GM21381 (cell line): ENCODE data around the gene CFL1.
"Not testable (repeated sequence)": the region's sequence is repeated elsewhere in the genome, so short reads cannot be mapped to it uniquely, and the experiment has no call there.

Source experiments
- ATAC-seq: cut with Tn5 transposase; IDR thresholded peaks from one replicate; pipeline ENCODE4 v1.9.1; 2021; ENCODE audit warnings: mild to moderate bottlenecking, moderate library complexity; ENCODE audit not compliant: unreplicated experiment

The CFL1 gene

DNA sequence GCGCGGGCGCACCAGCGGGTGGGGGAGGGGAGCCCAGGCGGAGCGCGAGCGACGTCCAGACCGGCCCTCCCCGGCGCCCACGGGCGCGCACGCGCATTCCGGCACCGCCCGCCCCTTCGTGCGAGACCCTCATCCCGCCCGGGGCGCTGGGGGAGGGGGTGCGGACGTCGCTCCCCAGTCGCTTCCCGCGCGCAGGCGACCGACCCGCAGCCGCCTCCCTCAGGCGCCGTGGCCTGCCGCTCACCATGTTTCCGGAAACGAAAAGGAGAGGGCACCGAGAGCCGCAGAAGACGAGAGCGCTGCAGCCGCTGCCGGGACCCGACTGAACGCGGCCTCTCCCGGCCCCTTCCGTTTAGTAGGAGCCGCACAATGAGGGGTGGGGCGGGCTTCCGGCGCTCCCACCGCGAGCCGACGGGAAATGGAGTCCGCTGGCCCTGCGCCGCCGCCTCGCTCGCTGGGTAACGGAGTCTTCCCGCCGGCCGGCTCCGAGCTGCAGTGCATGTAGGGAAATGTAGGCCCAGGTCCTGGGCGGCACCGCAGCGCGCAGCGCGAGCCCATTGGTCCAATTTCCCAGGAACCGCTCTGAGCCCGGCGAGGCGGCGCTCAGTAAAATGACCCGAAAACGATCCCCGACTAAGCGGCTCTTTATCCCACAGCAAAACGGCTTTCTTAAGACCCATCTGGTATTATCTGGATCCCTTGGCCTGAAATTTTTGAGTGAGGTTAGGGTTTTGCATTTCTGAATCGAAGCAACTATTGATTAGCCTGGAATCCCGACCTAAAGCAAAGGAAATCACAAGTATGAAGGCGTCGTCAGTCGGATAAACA lies at the start of gene CFL1:
TSS of gene CFL1 (minus strand) at position 328 of the 828 bp plus-strand sequence. CDS start at position 247, 81 bp downstream.
- ATAC-seq = peak; percentile 46

DNA sequence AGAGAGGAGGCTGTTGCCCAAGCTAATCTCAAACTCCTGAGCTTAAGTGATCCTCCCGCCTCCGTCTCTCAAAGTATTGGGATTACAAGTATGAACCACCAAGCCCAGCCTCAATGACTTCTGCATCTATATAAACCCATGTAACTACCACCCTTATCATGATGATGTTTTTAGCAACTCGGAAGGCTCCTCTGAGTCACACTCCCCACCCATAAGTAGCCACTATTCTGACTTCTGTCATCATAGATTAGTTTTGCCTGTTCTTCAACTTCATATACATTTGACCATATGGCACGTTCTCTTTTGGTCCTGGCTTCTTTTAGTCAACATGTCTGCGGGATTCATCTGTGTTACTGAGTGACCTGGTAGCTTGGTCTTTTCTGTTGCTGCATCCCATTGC lies 48.6 kb upstream of the CFL1 start:
- ATAC-seq = no peak

DNA sequence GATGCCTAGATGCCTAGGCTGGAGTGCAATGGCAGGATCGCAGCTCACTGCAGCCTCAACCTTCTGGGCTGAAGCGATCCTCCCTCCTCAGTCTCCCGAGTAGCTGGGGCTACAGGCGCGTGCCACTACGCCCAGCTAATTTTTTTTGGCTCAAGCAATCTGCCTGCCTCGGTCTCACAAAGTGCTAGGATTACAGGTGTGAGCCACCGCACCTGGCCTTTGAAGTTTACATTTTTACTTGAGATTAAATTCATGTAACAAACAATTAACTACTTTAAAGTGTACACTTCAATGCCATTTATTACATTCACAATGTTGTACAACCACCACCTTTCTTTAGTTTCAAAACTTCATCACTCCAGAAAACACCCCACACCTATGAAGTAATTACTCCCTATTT lies 45.7 kb upstream of the CFL1 start:
- no peak for ATAC-seq

DNA sequence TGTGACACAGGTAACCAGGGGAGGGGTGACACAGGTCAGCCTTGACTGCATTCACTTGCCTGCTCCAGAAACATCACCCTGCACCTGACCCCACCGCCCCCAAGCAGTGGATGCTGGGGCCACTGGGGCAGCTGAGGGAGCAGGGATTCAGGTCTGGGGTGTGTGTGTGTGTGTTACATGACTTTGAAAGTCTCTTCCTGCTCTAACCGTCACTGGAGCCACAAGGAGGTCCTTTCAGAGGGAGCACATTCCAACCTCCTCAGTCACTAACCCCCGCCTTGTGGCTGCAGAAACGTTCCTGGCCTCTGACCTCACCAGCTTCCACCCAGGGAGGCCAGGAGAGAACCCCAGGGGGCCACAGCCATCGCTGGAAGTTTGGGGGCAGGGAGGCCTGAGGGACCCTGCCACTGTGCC lies 45.1 kb upstream of the CFL1 start:
- ATAC-seq = no peak

DNA sequence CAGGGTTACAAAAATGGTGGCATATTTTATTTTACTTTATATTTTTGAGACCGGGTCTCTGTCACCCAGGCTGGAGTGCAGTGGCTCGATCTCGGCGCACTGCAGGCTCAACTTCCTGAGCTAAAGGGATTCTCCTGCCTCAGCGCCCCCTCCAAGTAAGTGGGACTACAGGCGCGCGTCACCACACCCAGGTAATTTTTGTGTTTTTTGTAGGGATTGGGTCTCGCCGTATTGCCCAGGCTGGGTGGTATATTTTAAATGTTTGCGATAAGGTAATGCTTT lies 42.9 kb upstream of the CFL1 start:
- no peak for ATAC-seq

DNA sequence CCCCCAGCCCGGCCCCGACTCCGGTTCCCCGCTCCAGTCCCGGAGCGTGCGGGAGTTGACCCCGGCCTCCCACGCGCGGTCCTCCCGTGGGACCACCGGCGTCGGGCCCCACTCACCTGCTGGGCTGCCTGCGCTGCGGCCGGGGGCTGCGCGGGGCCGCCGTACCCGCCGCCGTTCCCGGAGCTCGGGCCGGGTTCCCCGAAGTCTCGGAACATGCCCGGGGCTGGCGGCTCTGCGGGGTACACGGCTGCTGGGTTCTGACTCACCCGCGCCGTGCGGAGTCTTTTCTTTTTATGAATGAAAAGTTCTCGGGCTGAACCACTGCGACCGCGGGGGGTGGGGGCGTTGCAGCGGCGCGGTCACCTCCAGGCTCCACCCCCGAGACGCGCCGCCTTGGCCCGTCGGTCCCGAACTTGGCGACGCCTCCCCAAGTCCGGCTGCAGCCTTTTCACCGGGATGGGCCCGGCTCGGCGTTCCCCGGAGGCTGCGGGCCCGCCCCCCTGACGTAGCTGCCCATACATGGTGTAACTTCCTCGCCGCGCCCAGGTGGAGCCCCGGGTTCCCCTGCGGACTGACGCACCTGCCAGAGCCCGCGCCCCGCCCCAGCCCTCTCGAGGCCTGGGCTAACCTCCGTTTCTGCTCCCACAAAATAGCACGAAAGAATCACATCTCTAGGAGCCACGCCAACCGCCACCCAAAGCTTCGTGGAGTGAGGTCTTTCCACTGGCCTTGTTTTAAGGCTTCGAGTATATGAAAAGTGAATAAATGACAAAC lies 42.3 kb upstream of the CFL1 start, which contains the start of gene FOSL1:
TSS of gene FOSL1 (minus strand) at position 264 of the 774 bp plus-strand sequence. CDS start at position 215, 49 bp downstream.
- peak; percentile 73 for ATAC-seq

DNA sequence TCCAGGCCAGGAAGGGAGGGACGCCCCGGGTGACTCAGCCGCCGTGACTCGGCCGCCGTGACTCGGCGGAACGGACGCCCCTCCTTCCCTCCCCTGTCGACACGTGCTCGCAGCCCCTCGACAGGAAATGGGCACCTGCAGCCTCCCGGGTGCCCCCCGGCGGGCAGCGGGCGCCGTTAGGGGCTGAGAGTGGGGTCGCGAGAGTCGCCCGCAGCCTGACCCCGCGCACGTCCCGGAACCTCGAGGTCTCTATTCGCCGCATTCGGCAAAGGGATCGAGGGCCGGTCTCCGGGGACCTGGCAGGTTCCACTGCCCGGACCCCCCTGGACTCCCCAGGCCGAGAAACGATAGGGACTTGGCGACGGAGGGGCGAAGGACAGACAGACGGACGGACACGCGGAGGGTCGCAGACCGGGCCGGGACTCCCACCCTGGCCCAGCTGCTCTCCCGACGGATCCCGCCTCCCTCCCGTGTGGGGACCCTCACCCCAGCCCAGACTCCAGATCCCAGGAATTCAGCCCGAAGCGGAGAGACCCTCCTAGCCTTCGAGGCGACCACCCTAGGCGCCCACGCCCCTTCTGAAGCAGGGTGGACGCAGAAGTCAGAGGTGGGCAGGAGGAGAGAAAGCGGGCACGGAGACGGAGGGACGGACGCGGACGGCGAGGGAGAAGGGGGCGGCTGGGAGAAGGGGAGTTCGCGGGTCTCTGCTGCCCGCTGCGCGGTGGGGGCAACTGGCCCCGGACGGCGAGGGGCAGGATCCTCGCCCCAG lies 41.6 kb upstream of the CFL1 start:
- ATAC-seq = no peak

DNA sequence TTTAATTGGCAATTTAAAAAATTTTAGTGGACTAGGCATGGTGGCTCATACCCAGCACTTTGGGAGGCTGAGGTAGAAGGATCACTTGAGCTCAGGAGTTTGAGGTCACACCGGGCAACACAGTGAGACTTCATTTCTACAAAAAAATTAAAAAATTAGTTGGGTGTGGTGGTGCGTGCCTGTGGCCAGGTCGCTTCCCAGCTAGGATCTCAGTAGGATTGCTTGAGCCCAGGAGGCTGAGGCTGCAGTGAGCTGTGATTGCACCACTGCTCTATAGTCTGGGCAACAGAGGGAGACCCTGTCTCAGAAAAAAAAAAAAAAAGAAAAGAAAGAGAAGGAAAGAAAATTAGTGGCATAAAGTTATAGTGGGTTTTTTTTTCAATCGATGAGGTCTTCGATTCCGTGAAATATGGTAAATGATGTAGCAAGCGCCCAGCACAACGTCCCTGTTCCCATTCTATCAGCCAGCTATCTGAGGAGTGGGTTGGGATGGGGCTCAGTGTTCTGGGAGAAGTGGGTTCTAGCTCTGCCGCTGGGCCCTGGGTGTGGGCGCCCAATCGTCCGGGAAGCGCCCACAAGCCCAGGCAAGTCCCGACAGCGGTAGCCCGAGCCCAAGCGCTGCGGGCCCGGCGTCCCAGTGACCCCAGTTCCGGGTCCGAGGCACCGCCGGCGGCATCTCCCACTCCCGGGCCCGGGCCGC lies 40.8 kb upstream of the CFL1 start:
- ATAC-seq = no peak

DNA sequence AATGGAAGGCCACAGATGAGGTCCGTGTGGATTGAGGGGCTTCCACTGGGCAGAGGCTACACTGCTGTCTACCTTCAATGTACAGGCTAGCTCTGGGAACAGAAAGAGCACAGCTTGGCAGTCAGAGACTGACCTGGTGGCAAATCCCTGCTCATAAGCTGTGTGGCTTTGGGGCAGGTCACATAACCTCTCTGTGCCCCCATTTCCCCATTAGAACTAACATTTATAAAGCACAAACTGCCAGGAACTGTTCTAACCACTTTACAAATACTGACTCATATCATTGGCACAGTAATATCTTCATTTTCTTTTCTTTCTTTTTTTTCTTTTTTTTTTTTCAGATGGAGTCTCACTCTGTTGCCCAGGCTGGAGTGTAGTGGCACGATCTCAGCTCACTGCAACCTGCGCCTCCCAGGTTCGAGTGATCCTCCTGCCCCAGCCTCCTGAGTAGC lies 39.1 kb upstream of the CFL1 start:
- no peak for ATAC-seq

DNA sequence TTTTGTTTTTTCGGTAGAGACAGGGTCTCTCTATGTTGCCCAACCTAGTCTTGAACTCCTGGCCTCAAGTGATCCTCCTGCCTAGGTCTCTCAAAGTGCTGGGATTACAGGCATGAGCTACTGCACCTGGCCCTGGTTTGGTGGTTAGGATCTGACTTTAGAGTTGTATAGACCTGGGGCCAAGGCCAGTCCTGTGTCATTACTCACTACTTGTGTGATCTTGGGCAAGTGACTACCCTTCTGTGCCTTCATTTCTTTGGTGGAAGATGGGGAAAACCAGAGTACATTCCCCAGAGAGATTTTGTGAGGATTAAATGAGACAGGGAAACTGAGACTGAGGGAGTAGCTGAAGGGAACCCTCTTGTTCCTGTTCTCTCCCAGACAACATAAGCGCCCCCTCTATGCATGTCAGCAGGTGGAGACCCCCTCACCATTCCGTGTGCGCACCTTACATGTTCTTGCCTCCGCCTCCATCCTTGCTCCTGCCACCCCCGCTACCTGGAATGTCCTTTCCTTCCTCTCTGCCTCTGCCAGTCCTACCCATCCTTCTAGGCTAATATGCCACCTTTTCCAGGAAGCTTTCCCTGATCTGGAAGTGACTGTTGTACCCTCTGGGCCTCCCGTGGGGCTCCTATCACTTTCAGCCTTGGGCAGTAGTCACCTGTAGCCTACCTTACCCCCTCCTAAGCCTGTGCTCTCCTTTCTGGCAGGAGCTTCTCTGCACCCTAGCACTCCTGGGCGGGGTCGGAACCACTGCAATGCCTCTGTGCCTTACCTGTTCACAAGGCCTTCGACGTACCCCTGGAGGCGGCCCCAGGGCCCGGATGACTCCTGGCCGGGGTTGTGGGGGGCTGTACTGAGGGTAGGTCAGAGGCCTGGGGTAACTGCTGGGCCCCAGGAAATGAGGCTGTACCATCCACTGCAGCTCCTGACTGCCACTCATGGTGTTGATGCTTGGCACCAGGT lies 38.3 kb upstream of the CFL1 start:
- ATAC-seq = no peak

DNA sequence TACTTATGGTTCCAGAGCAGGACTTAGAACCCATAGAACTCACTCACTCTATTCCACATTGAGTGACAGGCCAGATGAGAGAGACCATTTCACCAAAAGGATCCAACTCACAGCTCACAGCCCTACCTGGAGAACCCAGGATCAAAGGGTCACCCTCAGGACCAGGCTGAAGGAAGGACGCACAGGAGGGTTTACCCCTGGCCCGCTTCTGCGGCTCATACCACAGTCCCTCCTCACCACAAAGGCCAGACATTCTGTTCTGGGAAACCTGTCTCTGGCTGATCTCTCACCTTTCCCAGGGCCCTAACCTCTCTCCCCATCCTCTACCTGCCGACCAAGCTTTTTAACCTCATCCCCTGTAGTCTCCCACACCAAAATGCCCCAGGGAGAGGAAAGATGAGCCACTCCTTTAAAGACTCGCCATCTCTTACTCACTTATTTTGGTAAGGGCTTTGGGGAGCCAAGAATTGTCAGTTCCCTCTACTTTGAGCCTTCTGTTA lies 37.6 kb upstream of the CFL1 start:
- ATAC-seq = no peak

DNA sequence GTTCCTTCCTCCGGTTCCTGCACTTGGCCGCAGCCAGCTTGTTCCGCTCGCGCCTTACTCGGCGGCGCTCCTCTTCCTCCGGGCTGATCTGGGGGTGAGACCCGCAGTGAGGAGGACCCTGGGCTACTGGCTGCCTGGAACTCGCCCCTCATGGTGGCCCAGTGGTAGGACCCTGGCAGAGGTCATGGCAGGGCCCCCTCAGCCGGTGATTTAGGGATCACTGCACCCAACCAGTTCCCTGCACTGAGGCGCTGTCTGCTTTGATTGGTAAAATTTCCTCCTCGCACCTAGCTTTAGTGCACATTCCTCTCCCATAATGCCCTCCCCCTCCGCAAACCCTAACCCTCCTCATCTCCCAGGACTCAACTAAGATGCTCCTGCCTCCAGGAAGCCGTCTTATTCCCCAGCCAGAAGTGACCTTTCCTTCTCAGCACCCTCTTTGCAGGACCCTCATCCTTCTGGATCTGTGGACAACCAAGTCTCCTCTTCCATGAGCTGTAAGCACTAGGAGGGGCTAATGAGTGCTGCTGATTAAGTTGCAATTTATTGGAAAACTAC lies 36.1 kb upstream of the CFL1 start:
- ATAC-seq = no peak

DNA sequence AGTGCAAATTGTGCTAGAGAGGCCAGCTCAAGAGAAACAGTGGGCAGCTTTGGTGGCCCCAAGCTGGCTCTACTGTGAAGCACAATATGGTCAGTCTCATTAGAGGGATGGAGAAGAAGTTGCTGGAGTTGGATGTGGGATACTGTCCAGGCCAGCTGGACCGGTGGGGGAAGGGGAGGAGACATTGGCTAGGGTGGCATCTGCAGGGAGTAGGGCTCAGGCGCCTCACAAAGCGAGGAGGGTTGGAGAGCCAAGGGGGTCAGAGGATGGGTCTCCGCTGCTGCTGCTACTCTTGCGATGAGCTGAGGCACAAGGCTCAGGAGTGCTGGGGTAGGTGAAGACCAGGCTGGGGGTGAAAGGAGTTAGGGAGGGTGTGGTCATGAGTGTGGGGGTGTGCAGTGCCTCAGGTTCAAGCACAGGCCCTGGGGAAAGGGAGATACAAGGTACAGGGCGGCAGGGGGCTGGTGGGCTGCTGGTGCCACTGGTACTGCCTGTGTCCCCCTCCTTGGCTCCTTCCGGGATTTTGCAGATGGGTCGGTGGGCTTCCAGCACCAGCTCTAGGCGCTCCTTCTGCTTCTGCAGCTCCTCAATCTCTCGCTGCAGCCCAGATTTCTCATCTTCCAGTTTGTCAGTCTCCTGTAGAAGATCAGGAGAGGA lies 34.8 kb upstream of the CFL1 start:
- no peak for ATAC-seq

DNA sequence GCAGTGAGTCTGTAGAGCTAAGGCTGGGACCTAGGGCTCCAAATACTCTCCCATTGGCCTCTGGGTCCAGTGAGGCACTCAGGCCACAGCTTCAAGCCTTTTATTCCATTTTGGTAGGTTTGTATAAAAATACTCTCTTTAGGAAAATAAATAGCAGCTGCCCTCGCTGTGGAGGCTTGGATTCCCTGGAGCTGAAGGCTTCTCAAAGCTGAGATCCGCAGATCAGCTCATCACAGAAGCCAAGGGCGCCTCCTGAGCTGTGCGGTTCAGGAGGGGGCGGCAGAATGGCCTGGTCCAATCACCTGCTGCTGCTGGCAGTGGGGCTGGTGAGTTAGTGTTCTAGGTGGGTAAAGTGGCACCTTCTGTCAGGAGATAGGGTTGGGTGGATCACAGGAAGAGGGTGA lies 34.2 kb upstream of the CFL1 start:
- ATAC-seq = not testable (repeated sequence)

DNA sequence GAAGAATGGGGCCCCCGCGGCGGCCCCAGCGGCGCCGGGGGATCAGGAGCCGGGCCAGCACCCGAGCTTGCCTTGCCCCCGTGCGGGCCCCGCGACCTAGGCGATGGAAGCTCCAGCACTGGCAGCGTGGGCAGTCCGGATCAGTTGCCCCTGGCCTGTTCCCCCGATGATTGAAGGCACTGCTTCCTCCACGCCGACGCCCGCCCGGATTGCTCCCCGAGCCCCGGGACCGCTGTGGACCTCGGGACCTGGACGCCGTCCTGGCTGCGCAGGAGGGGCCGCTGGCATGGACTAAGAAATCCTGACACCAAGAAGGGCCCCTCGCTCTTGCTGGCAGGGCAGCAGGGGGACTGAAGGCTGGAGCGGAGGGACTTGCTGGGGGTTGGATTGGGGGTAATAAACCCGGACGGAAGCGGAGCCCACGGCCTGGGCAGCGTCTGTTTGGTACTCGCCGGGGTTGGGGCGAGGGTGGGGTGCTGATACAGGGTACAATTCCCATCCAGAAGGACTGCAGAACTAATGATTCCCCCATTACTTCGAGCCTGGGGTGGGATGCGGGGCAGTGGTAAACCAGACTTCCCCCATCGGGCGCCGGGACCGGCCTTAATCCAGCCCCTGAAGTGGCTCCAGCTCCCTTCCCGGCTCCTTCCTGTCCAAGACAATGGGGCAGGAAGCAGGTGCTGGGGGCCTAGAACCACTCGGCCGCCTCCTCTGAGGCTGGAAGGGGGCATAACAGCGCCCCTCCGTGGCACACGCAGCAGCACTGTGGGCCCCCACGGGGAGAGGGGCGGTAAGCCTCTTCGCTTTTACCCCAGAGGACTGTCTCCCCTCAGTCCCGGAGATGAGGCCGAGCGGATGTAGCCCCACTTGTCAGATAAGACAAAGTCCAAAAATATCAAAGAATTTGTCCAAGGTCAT lies 33.5 kb upstream of the CFL1 start:
- no peak for ATAC-seq

DNA sequence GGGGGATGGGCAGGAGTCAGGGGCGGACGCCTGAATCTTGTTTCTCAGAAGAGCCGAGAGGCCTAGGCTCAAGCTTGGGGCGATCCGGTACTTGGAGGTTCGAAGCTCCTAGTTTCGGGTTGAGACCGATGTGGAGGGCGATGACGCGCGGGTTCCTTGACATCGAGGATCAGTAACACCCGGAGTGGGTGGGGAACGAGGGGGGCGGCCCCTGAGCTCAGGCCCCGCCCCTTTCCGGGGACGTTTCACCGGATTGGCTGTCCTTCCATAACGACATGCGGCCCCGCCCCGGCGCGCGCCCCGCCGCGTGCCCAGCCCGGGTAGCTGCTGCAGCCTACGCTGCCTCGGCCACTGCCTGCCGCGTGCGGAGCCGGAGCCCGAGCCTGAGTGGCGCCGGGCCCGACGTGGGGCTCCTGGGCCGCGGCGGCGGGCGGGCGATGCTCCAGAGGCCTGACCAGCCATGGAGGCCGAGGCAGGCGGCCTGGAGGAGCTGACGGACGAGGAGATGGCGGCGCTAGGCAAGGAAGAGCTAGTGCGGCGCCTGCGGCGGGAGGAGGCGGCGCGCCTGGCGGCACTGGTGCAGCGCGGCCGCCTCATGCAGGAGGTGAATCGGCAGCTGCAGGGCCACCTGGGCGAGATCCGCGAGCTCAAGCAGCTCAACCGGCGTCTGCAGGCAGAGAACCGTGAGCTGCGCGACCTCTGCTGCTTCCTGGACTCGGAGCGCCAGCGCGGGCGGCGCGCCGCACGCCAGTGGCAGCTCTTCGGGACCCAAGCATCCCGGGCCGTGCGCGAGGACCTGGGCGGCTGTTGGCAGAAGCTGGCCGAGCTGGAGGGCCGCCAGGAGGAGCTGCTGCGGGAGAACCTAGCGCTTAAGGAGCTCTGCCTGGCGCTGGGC lies 32.6 kb upstream of the CFL1 start, which contains the start of gene CCDC85B:
TSS of gene CCDC85B (plus strand) at position 350 of the 895 bp plus-strand sequence. CDS start at position 461, 111 bp downstream.
- ATAC-seq = peak; percentile 49
